Measurements from ENCODE around the gene RGS19.

The RGS19 gene

GRCh38 chr20:64047046-64047389 is 32.3 kb downstream of the RGS19 start:
- no peak for DNase-seq

GRCh38 chr20:64045346-64046011 is 33.8 kb downstream of the RGS19 start:
- DNase-seq = no peak

- DNase-seq = no peak
Measured at GRCh38 chr20:64044484-64045247, 34.7 kb downstream of the RGS19 start.

- DNase-seq = no peak
Measured at GRCh38 chr20:64043768-64044167, 35.5 kb downstream of the RGS19 start.

GRCh38 chr20:64042054-64042781 is 37.1 kb downstream of the RGS19 start:
- no peak for DNase-seq

- DNase-seq = no peak
Measured at GRCh38 chr20:64041781-64042053, 37.6 kb downstream of the RGS19 start.

- no peak for DNase-seq
Measured at GRCh38 chr20:64041040-64041780, 38.1 kb downstream of the RGS19 start.

GRCh38 chr20:64040231-64041039 is 38.9 kb downstream of the RGS19 start:
- DNase-seq = no peak

GRCh38 chr20:64039293-64040160 is 39.8 kb downstream of the RGS19 start:
- DNase-seq = no peak

GRCh38 chr20:64038565-64039292 is 40.6 kb downstream of the RGS19 start:
- no peak for DNase-seq

- no peak for DNase-seq
Measured at GRCh38 chr20:64038224-64038564, 41.1 kb downstream of the RGS19 start.

- no peak for DNase-seq
Measured at GRCh38 chr20:64037498-64038213, 41.7 kb downstream of the RGS19 start.

GRCh38 chr20:64037199-64037497 is 42.2 kb downstream of the RGS19 start:
- no peak for DNase-seq

- no peak for DNase-seq
Measured at GRCh38 chr20:64036346-64037198, 42.7 kb downstream of the RGS19 start.

- no peak for DNase-seq
Measured at GRCh38 chr20:64035933-64036345, 43.4 kb downstream of the RGS19 start, which contains the start of gene C20orf204. C20orf204 (plus strand) TSS chr20:64036182; CDS start chr20:64036324, 142 bp downstream.

- no peak for DNase-seq
Measured at GRCh38 chr20:64035066-64035932, 44.0 kb downstream of the RGS19 start.

- DNase-seq = no peak
Measured at GRCh38 chr20:64033981-64034493, 45.3 kb downstream of the RGS19 start.
